Glomerular endothelial cell (primary cell): ENCODE data around the gene OSGEPL1. TPM values are rescaled to one million over a fixed set of nuclear protein-coding genes. Genes with fewer than 3 reads are reported as not detected.
"Not testable (repeated sequence)": the region's sequence is repeated elsewhere in the genome, so short reads cannot be mapped to it uniquely, and the experiment has no call there.

Source experiments
- DNase-seq: peaks from one replicate; pipeline ENCODE4 v3.0.0-alpha.2; 2011; ENCODE audit warnings: low read depth, low spot score; ENCODE audit errors: extremely low read depth
- total RNA-seq: library from RNA; depleted of rRNA; stranded (reverse); fragments of >200 nt; gene quantifications from 2 replicates; pipeline ENCODE4 v1.2.3, GENCODE V29; 2015

The OSGEPL1 gene
- total RNA-seq, 1 donor from 2014 or later: 3.7 TPM

GRCh38 chr2:189756311-189756952 lies 6.2 kb downstream of the OSGEPL1 start:
- no peak for DNase-seq

GRCh38 chr2:189751080-189751658 lies 11.4 kb downstream of the OSGEPL1 start:
- peak; percentile 10 for DNase-seq

- no peak for DNase-seq
These were observed 33.2 kb downstream of the OSGEPL1 start for GRCh38 chr2:189729430-189729829.

- DNase-seq: no peak
These were observed 35.7 kb downstream of the OSGEPL1 start for GRCh38 chr2:189726849-189727248.

GRCh38 chr2:189726271-189726670 lies 36.3 kb downstream of the OSGEPL1 start:
- DNase-seq: no peak

- DNase-seq: no peak
These were observed 39.4 kb downstream of the OSGEPL1 start for GRCh38 chr2:189723192-189723591.

GRCh38 chr2:189719571-189719970 lies 43.0 kb downstream of the OSGEPL1 start:
- DNase-seq: no peak

GRCh38 chr2:189717593-189717992 lies 45.0 kb downstream of the OSGEPL1 start:
- DNase-seq: not testable (repeated sequence)

- DNase-seq: no peak
These were observed 52.9 kb downstream of the OSGEPL1 start for GRCh38 chr2:189709501-189710221.

GRCh38 chr2:189702071-189702470 lies 60.5 kb downstream of the OSGEPL1 start:
- DNase-seq: no peak

GRCh38 chr2:189700681-189701080 lies 61.9 kb downstream of the OSGEPL1 start:
- DNase-seq: no peak

- no peak for DNase-seq
These were observed 64.3 kb downstream of the OSGEPL1 start for GRCh38 chr2:189698020-189698887.

Other genes starting within 250 kb of the OSGEPL1 start
- gene SLC40A1, start 182.0 kb downstream of the OSGEPL1 start, total RNA-seq: 3.0 and 4.8 TPM in 2 replicates
- gene ASNSD1, start 101.3 kb downstream of the OSGEPL1 start, total RNA-seq: 37.2 and 41.0 TPM in 2 replicates
- 1.2 and 3.3 TPM in 2 replicates for gene ANKAR, start 88.1 kb downstream of the OSGEPL1 start, total RNA-seq
- gene ORMDL1, start 21.5 kb upstream of the OSGEPL1 start, total RNA-seq: 47.8 and 70.6 TPM in 2 replicates
- gene PMS1, start 21.7 kb upstream of the OSGEPL1 start, total RNA-seq: 10.8 and 19.5 TPM in 2 replicates